DMS114 treated with DMSO at 0.1 percent for 48 hours (cell line): Measurements from ENCODE around the gene SBNO1.
A peak's percentile ranks its signal among the peaks of the same experiment; 100 is the strongest.
"Not testable (repeated sequence)": the region's sequence is repeated elsewhere in the genome, so short reads cannot be mapped to it uniquely, and the experiment has no call there.

Source experiments
- DNase-seq: peaks from one replicate; lab custom pipeline; 2025; ENCODE audit not compliant: unreplicated experiment; lab: John Stamatoyannopoulos, UW

Gene SBNO1

DNA sequence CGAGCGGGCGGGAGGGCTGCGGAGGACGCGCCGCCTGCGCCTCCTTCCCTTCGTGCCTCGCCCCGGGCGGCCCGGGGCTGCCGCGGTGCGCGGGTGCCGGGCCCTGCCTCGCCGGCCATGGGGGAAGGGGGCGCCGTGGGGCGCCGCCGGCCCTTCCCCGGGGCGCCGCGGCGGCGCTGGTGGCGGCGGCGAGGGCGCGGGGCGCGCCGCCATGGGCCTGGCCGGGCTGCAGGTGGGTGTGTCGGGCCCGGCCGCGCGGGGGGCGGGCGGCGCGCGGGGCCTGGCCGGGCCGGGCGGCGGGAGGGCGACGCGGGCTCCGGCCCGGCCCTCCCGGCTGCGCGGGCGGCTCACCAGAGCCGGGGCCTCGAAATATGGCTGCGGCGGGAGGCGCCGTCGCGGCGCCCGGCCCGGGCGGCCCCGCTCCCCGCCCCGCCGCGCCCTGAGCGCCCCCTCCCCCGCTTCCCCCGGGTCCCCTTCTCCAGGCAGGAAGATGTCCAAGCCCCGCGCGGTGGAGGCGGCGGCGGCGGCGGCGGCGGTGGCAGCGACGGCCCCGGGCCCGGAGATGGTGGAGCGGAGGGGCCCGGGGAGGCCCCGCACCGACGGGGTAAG, 24.4 kb upstream of the SBNO1 start:
- no peak for DNase-seq

- DNase-seq, result peak; percentile 66
Measured at GRCh38 chr12:123388177-123388950, 23.7 kb upstream of the SBNO1 start.

DNA sequence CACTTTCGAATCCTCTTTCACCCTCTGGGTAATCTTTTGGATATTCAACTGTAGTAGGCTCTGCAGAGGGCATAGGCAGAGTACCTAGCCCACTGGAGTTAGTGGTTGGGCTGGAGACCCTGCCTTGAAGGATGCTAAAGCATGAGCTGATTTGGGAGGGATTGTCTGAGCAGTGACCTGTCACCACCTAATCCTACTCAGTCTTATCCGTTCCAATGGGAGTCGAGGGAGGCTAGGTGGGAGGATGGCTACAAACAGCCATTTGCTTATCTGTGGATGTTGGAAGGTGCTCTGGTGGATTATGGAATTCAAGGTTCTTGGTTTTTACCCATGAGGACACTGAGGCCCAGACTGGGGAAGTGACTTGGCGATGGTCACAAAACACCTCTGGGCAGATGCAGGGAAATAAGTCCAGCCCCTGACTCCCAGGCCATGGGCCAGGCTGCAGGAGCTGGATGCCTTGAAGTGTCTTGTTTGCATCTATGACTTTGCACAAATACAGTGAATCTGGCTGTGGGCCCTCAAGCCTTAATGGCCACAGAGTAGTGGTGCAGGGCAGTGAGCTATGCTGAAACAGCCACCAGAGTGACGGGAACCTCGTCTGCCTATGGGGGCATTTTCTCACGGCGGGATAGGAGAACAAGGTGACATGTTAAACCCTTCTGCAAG, 23.0 kb upstream of the SBNO1 start:
- DNase-seq, result no peak

DNA sequence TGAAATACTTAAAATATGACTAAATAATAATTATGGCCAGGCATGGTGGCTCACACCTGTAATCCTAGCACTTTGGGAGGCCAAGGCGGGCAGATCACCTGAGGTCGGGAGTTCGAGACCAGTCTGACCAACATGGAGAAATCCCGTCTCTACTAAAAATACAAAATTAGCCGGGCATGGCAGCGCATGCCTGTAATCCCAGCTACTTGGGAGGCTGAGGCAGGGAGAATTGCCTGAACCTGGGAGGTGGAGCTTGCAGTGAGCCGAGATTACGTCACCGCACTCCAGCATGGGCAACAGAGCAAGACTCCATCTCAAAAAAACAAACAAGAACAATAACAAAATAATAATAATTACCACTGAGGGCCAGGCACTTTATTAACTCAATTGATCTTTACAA, 20.9 kb upstream of the SBNO1 start:
- DNase-seq, result not testable (repeated sequence)

DNA sequence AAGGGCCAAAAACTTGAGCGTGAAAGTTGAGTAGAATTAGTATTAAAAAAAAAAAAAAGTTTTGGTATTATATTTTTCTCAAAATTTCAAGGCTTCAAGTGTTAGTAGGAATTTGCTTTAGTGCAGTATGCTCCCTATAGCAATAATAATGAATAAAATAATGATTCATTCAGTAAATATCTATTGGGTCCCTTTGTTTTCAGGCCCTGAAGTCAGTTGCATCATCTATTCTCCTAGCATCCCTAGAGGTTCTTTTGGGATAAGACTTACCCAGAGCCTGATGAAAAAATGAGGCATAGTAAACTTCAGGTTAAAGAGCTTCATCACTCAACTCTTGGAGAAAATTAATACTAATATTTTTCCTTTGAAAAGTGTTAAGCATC, 20.3 kb upstream of the SBNO1 start:
- DNase-seq, result no peak

DNA sequence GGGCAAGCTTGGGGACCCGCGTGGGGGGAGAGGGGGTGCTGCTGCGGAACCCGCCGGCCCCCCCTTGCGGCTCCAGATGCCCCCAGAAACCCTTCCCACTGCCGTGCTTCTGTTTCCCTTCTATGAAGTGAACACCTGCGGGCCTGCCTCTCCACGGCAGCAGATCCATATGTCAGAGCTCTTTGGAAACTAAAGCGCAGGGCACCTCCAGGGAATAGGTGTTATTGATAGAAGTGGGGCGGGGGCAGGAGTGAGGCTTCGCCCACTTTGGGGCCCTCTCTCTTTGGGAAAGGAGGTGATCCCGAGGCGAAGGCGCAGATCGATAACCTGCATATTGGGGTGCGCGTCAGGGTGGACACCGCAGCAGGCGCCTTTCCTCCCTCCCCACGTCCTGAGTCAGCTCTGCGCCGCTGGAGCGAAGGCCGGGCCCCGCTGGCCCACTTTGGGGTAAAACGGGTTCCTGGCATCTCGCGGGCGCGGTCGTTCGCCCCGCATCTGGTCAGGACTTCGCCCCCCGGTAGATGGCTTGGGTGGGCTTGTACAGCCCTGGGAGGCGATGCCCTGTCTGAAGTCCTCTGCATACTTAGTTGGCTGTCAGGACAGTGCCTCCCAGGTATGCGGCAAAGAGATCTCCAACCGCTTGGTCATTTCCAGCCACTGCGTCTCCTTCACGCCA, 19.8 kb upstream of the SBNO1 start:
- DNase-seq, result no peak

DNA sequence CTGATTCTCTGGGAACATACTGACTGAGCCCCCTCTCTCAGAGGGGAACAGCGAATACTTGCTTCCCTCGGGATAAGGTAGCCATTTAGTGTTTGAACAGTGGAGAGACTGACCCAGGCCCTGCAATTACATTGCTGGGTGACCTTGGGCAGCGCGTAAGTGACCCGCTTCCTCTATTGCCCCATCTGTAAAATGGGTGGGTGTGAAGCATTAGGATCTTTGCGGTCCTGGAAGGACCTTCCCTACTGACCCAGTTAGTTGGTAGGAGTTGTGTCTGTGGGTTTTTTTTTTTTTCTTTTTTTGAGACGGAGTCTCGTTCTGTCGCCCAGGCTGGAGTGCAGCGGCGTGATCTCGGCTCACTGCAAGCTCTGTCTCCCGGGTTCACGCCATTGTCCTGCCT, 18.0 kb upstream of the SBNO1 start:
- no peak for DNase-seq

DNA sequence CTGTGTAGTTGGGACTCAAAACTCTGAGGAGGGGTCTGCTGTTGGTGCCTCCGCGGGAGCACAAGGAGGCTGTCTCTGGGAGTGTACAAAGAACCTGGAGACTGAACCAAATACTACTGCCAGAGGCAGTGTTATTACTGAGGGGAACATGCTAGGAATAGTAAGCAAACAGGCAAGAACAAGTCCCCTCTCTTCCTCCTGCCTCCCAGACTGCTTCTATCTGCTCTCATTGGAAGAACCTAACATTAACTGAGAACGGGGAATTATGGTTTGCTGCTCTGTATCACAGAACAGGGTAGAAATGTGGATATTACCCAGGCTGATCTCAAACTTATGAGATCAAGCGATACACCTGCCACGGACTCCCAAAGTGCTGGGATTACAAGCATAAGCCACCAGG, 14.7 kb upstream of the SBNO1 start:
- no peak for DNase-seq

GRCh38 chr12:123372415-123372814, 7.8 kb upstream of the SBNO1 start:
- DNase-seq, result not testable (repeated sequence)

DNA sequence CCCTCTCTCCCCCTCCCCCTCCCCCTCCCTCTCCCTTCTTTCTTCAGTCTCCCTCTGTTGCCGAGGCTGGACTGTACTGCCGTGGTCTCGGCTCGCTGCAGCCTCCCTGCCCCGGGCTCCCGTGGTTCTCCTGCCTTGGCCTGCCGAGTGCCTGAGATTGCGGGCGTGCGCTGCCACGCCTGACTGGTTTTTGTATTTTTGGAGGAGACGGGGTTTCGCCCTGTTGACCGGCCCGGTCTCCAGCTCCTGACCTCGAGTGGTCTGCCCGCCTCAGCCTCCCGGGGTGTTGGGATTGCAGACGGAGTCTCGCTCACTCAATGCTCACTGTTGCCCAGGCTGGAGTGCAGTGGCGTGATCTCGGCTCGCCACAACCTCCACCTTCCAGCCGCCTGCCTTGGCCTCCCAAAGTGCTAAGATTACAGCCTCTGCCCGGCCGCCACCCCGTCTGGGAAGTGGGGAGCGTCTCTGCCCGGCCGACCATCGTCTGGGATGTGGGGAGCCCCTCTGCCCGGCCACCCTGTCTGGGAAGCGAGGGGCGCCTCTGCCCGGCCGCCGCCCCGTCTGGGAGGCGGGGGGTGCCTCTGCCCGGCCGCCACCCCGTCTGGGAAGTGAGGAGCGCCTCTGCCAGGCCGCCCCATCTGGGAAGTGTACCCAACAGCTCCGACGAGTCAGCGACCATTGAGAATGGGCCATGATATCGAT, 7.2 kb upstream of the SBNO1 start:
- DNase-seq, result not testable (repeated sequence)

DNA sequence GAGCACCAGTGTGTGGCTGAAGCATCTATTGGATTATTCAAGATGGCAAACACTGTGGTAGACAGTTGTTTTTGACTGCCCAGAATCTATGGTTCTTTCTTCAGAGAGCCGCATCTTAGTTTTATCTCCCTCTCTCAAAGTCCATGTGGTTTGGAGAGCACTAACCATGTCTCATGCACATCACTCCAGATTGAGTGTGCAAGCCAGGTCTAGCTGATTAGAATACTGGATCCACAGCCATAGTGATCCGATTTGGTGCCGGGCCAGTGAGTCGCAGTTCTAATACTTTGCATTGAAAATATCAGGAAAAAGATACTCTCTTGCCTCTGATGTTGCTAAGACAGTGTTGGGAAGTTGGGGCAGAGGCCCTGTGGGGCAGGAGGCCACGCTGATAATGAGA, 4.6 kb upstream of the SBNO1 start:
- no peak for DNase-seq

DNA sequence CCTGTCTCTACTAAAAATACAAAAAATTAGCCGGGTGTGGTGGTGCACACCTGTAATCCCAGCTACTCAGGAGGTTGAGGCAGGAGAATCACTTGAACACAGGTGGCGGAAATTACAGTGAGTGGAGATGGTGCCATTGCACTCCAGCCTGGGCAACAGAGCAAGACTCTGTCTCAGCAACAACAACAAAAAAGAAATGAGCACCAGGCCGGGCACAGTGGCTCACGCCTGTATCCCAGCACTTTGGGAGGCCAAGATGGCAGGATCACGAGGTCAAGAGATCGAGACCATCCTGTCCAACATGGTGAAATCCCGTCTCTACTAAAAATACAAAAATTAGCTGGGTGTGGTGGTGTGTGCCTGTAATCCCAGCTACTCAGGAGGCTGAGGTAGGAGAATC, 3.8 kb upstream of the SBNO1 start:
- DNase-seq, result not testable (repeated sequence)

GRCh38 chr12:123367511-123367910, 2.9 kb upstream of the SBNO1 start:
- no peak for DNase-seq

- DNase-seq, result peak; percentile 97
Measured at GRCh38 chr12:123365025-123365917, 624 bp upstream of the SBNO1 start.

DNA sequence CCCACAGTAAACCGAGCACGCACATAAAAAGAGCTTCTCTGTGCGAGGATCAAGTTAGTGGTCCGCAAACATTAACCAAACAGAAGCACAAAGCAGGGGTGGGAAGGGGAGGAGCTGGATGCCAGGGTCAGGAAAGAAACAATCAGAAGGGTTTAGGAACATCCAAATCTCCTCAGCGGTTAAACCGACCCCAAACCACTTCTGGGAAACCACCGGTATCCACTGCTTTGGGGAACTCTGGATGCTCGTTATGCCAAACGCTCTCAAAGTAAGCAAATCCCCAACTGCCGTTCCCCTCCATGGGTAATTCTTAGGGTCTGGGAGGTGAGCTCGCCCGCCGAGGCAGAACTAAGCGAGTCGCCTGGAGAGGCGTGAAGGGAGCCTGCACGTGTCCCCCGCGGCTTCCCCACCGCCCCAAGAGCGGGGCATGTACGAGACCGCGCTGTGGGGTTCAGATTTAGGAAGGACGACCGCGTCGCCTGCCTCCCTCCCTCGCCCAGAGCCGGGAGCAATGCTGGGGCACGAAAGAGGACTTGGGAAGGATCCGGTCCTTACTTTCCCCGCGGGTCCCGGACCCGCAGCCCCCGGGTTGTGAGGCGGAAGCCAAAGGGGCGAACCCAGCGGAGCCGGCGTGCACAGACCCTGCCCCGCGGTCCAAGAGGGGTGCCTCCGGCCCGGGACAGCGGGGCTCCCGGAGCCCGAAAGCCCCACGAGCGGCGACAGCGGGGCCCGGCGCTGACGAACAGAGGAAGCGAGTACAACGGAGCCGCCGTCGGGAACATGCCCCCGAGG, 711 bp downstream of the SBNO1 start:
- peak; percentile 72 for DNase-seq

DNA sequence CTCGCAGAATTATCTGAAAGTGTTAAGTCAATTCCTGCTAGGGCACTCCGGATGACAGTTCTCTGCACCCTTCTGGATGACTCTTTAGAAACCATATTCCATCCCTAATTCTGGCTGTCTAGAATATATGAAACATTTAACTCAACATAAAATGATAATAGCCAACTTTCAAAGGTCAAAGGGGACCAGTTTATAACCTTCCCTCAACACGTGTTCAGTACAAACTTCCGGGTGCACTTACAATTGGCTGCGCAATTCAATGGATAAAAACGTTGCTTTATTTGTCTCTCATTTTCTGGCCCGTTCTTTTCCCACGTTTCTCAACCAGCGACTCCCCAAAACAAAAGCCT, 1.3 kb downstream of the SBNO1 start:
- peak; percentile 72 for DNase-seq

DNA sequence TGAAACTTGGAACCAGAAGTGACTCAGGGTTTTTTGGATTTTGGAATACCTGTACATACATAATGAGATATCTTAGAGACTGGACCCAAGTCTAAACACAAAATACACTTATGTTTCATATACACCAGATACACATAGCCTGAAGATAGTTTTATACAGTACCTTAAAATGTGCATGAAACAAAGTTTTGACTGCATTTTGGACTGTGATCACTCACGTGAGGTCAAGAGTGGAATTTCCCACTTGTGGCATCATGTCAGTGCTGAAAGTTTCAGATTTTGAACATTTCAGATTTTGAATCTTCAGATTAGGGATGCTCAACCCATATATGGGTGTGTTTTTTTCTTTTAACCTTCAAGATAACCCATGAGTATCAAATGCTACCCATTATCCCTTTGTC, 6.6 kb downstream of the SBNO1 start:
- DNase-seq, result no peak

GRCh38 chr12:123356159-123356670, 8.4 kb downstream of the SBNO1 start:
- no peak for DNase-seq

GRCh38 chr12:123354600-123354999, 10.0 kb downstream of the SBNO1 start:
- DNase-seq, result no peak
